Skeletal muscle satellite cell (primary cell): ENCODE data around the gene ZNF536.
"Not testable (repeated sequence)": the region's sequence is repeated elsewhere in the genome, so short reads cannot be mapped to it uniquely, and the experiment has no call there.

Source experiments
- H3K27me3 ChIP-seq: 2 replicates; pipeline ENCODE4 v1.7.0; 2013; ENCODE audit warnings: low read length; ENCODE audit not compliant: control insufficient read depth, insufficient read depth
- H3K36me3 ChIP-seq: 2 replicates; pipeline ENCODE4 v1.7.0; 2013; ENCODE audit warnings: mild to moderate bottlenecking, control low read depth, low read length; ENCODE audit not compliant: insufficient read depth
- H3K4me1 ChIP-seq: 2 replicates; pipeline ENCODE4 v1.7.0; 2013; ENCODE audit warnings: low read length; ENCODE audit not compliant: control insufficient read depth, insufficient read depth
- H3K4me2 ChIP-seq: 2 replicates; pipeline ENCODE4 v1.7.0; 2013; ENCODE audit warnings: mild to moderate bottlenecking, low read length
- H3K4me3 ChIP-seq: 2 replicates; pipeline ENCODE4 v1.7.0; 2013; ENCODE audit warnings: low read length
- H3K9ac ChIP-seq: 2 replicates; pipeline ENCODE4 v1.7.0; 2013; ENCODE audit warnings: mild to moderate bottlenecking, low read depth, low read length, moderate library complexity
- H3K9me3 ChIP-seq: replicated peaks from 2 replicates; pipeline ENCODE4 v1.7.0; 2013; ENCODE audit warnings: mild to moderate bottlenecking, control low read depth, low read length

ZNF536 gene

GRCh38 chr19:30445385-30445784 is 73.2 kb downstream of the ZNF536 start:
- H3K9me3 ChIP-seq = peaks cover 3% of the 10 kb centered on the region
- no peaks in the 10 kb centered on the region for H3K4me1 ChIP-seq
- no peak overlapping the region for H3K4me3 ChIP-seq
- H3K27me3 ChIP-seq = peaks cover 5% of the 10 kb centered on the region
- no peaks in the 10 kb centered on the region for H3K36me3 ChIP-seq
- H3K4me2 ChIP-seq = no peak overlapping the region
- H3K9ac ChIP-seq = no peak overlapping the region

- H3K4me2 ChIP-seq, H3K9ac ChIP-seq, H3K36me3 ChIP-seq, H3K4me1 ChIP-seq, H3K27me3 ChIP-seq, H3K4me3 ChIP-seq, H3K9me3 ChIP-seq: not testable (repeated sequence)
Measured at GRCh38 chr19:30446120-30446519, 73.9 kb downstream of the ZNF536 start.

GRCh38 chr19:30446850-30447552 is 74.8 kb downstream of the ZNF536 start:
- Histone ChIP-seq H3K4me2 (no peak overlapping the region), H3K9me3 (no peaks in the 10 kb centered on the region), H3K36me3 (no peaks in the 10 kb centered on the region), H3K4me3 (no peak overlapping the region), H3K9ac (no peak overlapping the region), H3K4me1 (no peaks in the 10 kb centered on the region), H3K27me3 (peaks cover 5% of the 10 kb centered on the region)

- Histone ChIP-seq H3K9ac (no peak overlapping the region), H3K27me3 (peaks cover 5% of the 10 kb centered on the region), H3K4me1 (no peaks in the 10 kb centered on the region), H3K4me3 (no peak overlapping the region), H3K9me3 (no peaks in the 10 kb centered on the region), H3K36me3 (no peaks in the 10 kb centered on the region), H3K4me2 (no peak overlapping the region)
Measured at GRCh38 chr19:30447553-30447870, 75.3 kb downstream of the ZNF536 start.

- no peak overlapping the region for H3K9ac ChIP-seq
- H3K27me3 ChIP-seq = peaks cover 5% of the 10 kb centered on the region
- no peaks in the 10 kb centered on the region for H3K4me1 ChIP-seq
- no peak overlapping the region for H3K4me2 ChIP-seq
- no peak overlapping the region for H3K4me3 ChIP-seq
- H3K36me3 ChIP-seq = no peaks in the 10 kb centered on the region
- no peaks in the 10 kb centered on the region for H3K9me3 ChIP-seq
Measured at GRCh38 chr19:30448386-30449077, 76.3 kb downstream of the ZNF536 start.

- Histone ChIP-seq H3K36me3 (no peaks in the 10 kb centered on the region), H3K9ac (no peak overlapping the region), H3K4me3 (no peak overlapping the region), H3K4me1 (no peaks in the 10 kb centered on the region), H3K9me3 (no peaks in the 10 kb centered on the region), H3K4me2 (no peak overlapping the region), H3K27me3 (peaks cover 5% of the 10 kb centered on the region)
Measured at GRCh38 chr19:30449078-30449590, 77.0 kb downstream of the ZNF536 start.

GRCh38 chr19:30449673-30450072 is 77.5 kb downstream of the ZNF536 start:
- no peak overlapping the region for H3K4me3 ChIP-seq
- H3K9ac ChIP-seq = no peak overlapping the region
- no peaks in the 10 kb centered on the region for H3K4me1 ChIP-seq
- H3K27me3 ChIP-seq = peaks cover 5% of the 10 kb centered on the region
- peak overlapping the region; percentile 44 for H3K4me2 ChIP-seq
- no peaks in the 10 kb centered on the region for H3K36me3 ChIP-seq
- no peaks in the 10 kb centered on the region for H3K9me3 ChIP-seq

GRCh38 chr19:30450100-30450499 is 77.9 kb downstream of the ZNF536 start:
- peaks cover 5% of the 10 kb centered on the region for H3K27me3 ChIP-seq
- no peak overlapping the region for H3K4me3 ChIP-seq
- H3K4me2 ChIP-seq = peak overlapping the region; percentile 44
- no peak overlapping the region for H3K9ac ChIP-seq
- no peaks in the 10 kb centered on the region for H3K9me3 ChIP-seq
- H3K36me3 ChIP-seq = no peaks in the 10 kb centered on the region
- no peaks in the 10 kb centered on the region for H3K4me1 ChIP-seq

GRCh38 chr19:30450835-30451321 is 78.7 kb downstream of the ZNF536 start:
- peaks cover 5% of the 10 kb centered on the region for H3K27me3 ChIP-seq
- H3K4me3 ChIP-seq = peak overlapping the region; percentile 57
- H3K4me2 ChIP-seq = peak overlapping the region; percentile 70
- H3K9ac ChIP-seq = no peak overlapping the region
- H3K36me3 ChIP-seq = no peaks in the 10 kb centered on the region
- H3K9me3 ChIP-seq = no peaks in the 10 kb centered on the region
- no peaks in the 10 kb centered on the region for H3K4me1 ChIP-seq

GRCh38 chr19:30452931-30453330 is 80.7 kb downstream of the ZNF536 start:
- Histone ChIP-seq H3K4me2 (no peak overlapping the region), H3K9ac (no peak overlapping the region), H3K9me3 (no peaks in the 10 kb centered on the region), H3K4me1 (no peaks in the 10 kb centered on the region), H3K36me3 (no peaks in the 10 kb centered on the region), H3K27me3 (peaks cover 5% of the 10 kb centered on the region), H3K4me3 (no peak overlapping the region)

GRCh38 chr19:30453743-30454142 is 81.6 kb downstream of the ZNF536 start:
- Histone ChIP-seq H3K4me1 (no peaks in the 10 kb centered on the region), H3K9ac (no peak overlapping the region), H3K9me3 (no peaks in the 10 kb centered on the region), H3K4me3 (no peak overlapping the region), H3K36me3 (no peaks in the 10 kb centered on the region), H3K27me3 (peaks cover 5% of the 10 kb centered on the region), H3K4me2 (no peak overlapping the region)

- no peaks in the 10 kb centered on the region for H3K9me3 ChIP-seq
- no peak overlapping the region for H3K9ac ChIP-seq
Measured at GRCh38 chr19:30455881-30456280, 83.7 kb downstream of the ZNF536 start.

More at GRCh38 chr19:30455881-30456280, 83.7 kb downstream of the ZNF536 start:
- H3K4me1 ChIP-seq = no peaks in the 10 kb centered on the region
- H3K4me2 ChIP-seq = no peak overlapping the region
- H3K4me3 ChIP-seq = no peak overlapping the region
- H3K36me3 ChIP-seq = no peaks in the 10 kb centered on the region
- H3K27me3 ChIP-seq = no peaks in the 10 kb centered on the region
